GM21786 (cell line): ENCODE measurements around the gene NIM1K.
"Not testable (repeated sequence)": the region's sequence is repeated elsewhere in the genome, so short reads cannot be mapped to it uniquely, and the experiment has no call there.

Source experiments
- ATAC-seq: cut with Tn5 transposase; IDR thresholded peaks from one replicate; pipeline ENCODE4 v1.9.1; 2021; ENCODE audit not compliant: unreplicated experiment

Gene NIM1K

DNA sequence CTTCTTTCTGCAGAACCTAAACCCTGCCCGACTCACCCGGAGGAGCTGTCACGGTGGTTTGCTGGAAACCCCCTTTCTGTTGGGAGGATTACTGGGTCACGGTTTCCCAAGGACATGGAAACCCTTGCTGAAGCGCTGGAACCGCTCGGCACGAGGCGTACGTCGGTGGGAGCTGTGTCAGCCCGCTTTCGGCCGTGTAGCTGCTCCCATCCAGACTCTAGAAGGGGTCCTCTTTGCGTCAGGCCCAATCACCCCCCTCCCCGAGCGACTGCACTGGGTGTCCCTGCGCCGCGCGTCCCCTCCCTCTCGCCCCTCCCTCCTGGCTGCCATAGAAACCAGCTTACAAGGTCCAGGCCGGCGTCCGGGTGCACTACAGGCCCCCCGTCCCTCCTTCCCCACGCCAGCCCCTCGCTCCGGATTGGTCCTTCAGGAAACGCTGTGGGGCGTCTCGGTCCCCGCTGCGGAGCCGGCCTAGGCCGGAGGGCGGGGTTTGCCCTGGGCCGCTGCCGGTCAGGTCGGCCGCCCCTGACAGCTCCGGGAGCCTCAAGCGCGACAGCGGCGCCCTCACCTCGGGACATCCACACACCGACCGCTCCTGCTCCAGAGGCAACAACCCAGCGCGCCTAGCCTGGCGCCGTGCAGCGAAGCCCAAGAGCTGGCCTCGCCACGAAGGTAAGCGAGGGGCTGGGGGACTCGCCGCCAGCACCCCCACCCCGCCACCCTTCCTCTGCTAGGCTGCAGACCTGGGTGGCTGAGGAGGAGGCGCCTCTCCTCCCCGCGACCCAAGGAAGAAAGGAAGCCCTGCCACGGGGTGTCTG lies at the start of gene NIM1K:
Gene NIM1K (plus strand): TSS at position 486 of the 818 bp plus-strand sequence. CDS start 53,551 bp downstream, outside the sequence.
- peak; percentile 66 for ATAC-seq

DNA sequence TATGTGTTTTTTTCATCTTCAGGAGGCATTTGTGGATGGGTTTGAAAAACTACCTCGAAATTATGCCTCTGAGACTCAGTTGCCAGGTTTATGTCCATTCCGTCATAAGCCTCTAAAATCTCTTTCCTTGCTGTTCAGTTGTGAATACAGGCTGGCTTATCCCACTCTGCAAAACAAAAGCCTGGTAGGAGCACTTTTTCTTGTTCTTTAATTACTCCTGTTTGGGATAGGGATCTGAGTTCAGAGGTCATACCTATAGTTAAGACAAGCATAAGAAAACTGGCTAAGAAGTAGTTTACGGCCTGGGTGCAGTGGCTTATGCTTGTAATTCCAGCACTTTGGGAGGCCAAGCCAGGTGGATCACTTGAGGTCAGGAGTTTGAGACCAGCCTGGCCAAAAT lies 47.0 kb upstream of the NIM1K start:
- no peak for ATAC-seq

DNA sequence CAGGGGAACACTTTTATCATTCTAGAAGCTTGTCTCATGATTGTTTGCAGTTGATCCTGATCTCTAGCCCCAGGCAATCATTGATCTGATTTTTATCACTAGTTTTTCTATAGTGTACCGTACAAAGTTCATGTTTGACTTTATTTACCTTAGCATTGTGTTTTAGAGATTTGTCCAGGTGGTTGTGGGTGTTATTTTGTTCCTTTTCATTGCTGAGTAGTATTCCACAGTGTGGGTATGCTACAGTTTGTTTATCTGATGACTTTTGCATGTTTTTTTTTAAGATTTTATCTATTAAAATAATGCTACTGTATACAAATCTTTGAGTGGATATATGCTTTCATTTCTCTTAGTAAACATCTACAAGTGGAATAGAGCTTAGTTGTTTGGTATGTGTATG lies 45.1 kb upstream of the NIM1K start:
- ATAC-seq: no peak

DNA sequence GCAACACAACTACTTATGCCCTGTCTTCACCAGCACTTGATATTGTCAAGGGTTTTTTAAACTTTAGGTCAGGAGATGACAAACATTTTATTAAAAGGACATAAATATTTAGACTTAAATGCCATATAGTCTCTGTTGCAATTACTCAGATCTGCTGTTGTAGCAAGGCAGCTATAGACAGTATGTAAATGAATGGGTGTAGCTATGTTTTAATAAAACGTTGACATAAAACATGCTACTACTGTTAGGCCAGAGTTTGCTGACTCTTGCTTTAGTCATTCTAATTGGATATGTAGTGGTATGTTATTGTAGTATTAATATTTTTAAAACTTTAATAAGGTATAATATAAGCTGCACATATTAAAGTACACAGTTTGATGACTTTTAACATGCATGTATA lies 43.6 kb upstream of the NIM1K start:
- ATAC-seq: no peak

DNA sequence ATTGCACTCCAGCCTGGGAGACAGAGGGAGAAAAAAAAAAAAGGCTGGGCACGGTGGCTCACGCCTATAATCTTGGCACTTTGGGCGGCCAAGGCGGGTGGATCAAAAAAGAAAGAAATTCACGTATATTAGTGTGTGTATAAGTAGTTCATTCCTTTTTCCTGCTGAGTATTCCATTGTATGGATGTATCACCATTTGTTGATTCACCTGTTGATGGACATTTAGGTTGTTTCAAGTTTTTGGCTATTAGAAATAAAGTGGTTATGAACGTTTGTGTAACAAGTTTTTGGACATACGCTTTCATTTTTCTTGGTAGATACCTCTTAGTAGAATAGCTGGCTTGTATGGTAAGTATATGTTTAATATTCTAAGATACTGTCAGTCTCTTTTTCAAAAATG lies 42.8 kb upstream of the NIM1K start:
- no peak for ATAC-seq

DNA sequence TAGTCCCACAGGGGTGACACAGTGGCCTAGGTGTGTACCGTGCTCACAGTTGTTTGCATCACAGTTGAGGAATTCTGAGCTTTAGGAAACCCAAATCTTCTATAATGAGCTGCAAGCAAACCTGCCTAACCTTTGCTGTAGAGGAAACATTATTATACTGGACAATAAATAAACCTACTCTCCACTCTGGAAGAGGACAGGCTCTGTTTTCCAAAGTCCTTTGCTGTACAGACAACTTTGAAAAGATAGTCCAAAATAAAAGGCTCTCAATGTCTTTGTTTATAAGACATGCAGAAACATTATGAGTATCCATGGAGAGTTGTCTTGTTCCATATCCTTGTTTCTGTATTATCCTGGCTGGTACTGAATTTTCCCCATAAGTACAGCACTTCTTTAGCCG lies 42.0 kb upstream of the NIM1K start:
- no peak for ATAC-seq

DNA sequence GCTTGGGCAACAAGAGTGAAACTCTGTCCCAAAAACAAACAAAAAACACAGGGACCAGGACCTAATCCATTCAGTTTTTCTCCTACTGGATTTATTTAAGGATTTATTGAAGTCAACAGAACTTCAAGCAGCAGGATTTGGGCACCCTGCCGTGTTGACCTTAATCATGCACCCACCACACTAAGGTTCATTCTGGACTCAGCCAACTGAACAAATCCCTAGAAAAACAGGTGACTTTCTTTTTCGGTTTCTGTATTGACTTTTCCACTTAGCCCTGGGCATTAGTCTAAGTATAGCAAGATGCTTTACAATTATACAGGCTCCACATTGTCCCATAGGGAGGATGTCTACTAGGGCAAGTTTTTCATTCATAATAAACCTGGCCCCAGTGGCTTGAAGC lies 41.3 kb upstream of the NIM1K start:
- no peak for ATAC-seq

DNA sequence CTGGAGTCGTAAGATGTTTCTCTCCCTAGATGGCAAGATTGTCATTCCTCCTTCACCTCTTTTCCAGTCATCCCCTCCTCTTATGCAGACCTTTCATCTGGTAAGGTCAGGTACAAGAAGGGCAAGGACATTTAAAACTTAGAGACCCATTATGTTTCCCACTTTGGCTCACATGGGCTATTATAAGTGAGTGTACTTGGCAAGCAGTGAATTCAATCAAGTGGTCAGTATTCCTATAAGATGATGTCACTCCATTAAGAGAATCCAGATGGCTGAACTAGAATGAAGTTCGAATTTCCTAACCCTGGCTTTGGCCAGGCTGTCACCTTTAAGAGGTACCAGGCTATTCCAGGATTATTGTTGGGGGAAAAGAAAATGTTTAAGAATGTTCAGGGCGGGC lies 39.1 kb upstream of the NIM1K start:
- no peak for ATAC-seq

DNA sequence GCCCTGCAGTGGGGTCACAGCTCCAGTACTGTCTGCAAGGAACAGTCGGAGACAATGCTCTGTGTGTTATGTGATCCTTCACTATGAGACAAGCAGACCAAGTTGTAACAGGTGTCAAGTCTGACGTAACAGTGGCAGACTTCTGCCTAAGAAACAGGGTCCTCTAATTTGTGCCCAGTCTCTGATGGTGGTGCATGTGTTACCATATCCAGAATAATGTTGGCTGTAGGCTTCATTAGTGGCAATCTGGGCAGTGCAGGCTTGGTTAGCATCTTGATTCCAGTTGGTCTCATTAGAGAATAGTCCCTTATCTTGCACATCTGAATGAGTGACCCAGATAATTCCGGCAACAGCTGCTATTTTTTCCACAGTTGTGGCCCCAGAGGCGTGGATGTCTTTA lies 37.6 kb upstream of the NIM1K start:
- ATAC-seq: no peak

DNA sequence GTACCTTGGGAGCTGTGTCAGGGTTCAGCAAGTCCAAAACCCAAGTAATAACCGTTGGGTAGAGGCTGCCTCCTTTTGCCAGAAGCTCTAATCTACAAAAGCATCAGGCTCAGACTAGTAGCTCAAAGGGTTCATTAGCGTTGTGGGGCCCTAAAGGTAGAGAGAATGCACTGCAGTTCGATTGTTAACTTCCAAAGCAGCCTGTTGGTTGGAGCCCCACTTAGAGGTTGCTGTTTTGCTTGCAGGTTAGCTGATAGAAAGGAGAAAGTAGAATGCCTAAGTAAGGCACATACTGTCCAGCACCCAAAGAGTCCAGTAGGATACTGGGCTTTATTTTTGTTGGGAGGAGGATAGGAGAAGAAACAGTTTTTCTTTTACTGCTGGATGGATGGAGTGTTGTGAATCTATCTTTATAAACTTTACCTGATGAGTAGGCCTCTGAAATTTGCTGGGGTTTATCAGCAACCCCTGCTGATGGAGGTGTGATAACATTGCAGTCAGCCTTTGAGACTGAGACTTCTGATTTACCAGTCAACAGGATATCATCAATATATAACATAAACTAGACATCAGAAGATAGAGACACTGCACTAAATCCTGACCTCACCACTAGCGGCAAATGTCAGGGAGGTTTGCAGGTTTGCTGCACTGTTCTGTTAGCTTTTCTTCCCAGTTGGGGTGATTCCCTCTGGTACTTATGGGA lies 36.5 kb upstream of the NIM1K start:
- ATAC-seq: no peak

DNA sequence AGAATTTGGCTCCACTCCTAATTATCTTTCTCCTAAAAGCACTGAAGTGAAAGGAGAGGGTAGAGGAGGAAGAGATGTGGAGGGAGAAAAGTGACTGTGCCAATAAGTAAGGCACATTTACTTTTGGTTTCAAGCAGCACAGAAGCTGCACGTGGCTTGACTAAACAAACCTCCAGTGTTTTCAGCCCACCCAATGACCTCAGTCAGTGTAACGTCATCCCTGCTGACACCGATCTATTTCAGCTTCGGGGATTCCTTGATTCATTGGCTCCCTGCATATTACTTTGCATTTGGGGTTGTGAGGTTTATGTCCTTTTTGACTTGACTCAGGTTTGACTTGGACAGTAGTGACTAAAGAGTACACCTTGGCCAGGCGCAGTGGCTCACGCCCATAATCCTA lies 35.6 kb upstream of the NIM1K start:
- ATAC-seq: peak; percentile 69

DNA sequence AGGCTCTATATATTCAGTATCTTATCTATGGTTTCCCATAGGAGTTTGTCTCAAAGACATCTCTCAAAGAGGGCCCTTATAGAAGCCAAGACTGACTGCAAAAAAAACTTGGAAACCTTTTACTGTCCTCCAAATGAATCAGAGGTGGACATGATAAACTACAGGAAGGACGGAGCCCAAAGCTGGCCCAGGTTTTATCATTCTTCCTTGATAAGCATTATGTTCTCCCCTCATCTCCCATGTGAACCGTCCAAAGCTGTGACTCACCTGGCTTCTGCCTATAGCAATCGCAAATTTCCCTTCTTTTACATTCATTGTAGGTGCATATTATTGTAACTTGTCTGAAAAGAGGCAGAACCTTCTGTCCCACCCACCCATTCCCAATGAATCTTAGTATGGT lies 35.0 kb upstream of the NIM1K start:
- no peak for ATAC-seq

DNA sequence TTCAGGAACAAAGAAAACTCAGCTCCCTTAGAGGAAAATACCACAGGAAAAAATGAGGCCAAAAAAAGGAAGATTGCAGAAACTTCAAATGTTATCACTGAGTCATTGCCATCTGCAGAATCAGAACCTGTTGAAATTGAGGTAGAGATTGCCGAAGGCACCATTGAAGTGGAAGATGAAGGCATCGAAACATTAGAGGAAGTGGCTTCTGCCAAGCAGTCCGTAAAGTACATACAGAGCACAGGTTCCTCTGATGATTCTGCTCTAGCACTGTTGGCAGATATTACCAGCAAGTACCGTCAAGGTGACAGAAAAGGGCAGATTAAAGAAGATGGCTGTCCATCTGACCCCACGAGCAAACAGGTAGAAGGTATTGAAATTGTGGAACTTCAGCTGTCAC lies 30.8 kb upstream of the NIM1K start:
- ATAC-seq: no peak

DNA sequence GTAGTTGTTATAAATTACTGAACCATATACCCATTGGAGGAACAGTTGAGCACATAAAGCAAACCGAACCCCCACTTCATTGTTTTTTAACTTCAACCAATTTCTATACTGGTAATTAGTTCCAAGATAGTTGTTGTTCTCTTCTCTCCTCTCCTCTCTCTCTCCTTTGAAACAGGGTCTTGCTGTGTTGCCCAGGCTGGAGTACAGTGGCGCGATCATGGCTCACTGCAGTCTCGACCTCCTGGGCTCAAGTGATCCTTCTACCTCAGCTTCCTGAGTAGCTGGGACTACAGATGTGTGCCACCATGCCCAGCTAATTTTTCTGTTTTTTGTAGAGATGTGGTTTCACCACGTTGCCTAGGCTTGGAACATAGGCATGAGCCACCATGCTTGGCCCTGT lies 27.2 kb upstream of the NIM1K start:
- ATAC-seq: not testable (repeated sequence)

DNA sequence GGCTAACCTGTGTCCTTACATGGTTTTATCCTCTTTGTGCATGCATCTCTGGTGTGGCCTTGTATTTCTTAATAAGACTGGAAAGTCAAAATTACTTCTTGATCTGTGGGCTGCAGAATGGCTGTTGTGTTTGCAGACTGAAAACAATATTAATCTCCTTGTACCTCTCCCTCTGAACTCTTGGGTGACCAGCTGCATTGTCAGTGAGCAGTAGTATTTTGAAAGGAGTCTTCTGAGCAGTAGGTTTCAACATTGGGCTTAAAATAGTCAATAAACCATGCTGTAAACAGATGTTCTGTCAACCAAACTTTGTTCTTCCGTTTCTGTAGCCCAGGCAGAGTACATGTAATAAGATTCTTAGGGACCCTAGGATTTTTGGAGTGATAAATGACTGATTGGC lies 26.7 kb upstream of the NIM1K start:
- no peak for ATAC-seq

DNA sequence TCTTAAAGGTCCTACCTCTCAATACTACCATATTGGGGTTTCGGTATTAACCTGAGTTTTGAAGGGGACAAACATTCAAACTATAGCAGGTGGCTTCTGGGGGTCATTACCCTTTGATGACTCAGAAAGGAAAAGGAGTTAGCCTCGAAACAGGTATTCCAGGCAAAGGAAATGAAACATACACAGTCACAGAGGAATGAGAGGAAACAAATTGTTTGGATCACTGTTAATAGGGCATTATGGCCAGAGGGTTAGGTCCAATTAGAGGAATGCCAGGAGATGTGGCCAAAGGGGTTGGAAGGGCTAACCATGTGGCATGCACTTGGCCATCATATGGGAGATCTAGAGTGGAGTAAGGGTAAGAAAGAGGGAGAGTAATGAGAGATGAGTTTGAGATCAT lies 23.9 kb upstream of the NIM1K start:
- ATAC-seq: no peak

DNA sequence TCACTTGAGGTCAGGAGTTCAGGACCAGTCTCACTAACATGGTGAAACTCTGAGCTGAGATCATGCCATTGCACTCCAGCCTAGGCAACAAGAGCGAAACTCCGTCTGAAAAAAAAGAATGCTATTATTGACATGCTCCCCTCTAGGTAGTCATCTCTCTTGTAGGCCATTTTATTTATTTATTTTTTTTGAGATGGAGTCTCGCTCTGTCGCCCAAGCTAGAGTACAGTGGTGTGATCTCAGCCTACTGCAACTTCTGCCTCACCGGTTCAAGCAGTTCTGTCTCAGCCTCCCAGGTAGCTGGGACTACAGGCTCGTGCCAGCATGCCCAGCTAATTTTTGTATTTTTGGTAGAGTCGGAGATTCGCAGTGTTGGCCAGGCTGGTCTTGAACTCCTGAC lies 20.6 kb upstream of the NIM1K start:
- no peak for ATAC-seq

DNA sequence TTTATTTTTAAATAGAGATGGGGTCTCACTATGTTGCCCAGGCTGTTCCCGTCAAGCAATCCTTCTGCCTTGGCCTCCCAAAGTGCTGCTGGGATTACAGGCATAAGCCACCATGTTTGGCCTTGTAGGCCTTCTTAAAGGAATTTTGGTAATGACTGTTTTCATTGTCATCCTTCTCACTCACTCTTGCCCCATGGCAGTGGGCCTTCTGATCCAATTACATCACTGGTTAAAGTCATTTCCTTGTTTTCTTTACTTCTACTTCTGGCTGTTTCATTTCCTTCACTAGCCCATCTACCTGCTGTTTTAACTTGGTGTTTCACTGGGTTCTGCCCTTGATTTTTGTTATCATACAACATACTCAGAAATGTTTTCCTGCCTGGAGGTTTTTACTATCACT lies 20.1 kb upstream of the NIM1K start:
- no peak for ATAC-seq

DNA sequence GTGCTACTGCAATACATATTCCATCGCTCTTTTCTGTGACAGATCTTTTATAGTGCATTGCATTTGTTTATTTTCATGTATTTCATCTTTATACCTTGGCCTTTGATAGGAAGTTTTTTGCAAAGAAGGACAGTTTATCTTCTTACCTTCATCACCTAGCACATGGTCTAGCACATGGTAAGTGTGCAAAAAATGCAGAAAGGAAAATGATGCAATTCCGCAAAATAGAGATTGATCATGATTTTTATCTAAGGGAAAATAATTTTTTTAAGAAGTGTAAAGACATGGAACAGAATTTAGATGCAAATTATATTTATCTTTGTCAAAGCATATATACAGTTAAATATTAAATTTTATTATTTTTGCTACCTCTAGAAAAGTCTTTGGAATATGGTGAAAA lies 19.2 kb upstream of the NIM1K start:
- ATAC-seq: no peak

DNA sequence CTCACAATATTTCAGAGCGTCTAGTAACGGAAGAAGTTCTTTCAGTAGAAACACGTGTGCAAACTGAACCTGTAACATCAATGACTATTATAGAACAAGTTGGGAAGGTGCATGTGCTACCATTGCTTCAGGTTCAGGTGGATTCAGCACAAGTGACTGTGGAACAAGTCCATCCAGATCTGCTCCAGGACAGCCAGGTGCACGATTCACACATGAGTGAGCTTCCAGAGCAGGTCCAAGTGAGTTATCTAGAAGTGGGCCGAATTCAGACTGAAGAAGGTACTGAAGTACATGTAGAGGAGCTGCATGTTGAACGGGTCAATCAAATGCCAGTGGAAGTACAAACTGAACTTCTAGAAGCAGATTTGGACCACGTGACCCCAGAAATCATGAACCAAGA lies 17.4 kb upstream of the NIM1K start:
- ATAC-seq: no peak

DNA sequence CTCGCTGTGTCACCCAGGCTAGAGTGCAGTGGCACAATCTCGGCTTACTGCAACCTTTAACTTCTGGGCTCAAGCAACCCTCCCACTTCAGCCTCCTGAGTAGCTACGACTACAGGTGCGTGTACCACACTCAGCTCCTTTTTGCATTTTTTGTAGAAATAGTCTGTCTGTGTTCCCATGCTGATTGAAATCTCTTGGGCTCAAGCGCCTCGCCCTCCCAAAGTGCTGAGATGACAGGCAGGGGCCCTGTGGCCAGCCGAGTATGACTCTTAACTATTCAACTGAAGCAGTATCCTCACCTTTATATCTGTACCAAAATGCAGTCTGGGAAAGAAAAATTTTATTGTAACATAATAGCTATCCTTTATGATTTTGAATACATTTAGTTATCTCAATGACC lies 12.2 kb upstream of the NIM1K start:
- no peak for ATAC-seq

DNA sequence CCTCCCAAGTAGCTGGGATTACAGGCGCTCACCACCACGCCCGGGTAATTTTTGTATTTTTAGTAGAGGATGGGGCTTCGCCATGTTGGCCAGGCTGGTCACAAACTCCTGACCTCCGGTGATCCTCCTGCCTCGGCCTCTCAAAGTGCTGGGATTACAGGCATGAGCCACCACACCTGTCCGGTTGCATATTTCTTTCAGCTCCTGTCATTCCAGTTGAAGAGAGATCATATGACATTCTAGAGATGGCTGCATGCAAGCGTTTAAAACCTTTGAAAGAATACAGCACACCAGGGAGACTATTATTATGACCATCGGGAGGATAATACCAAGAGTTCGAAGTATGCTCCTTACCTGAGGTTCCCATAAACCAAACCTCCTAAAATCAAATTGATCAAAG lies 9.6 kb upstream of the NIM1K start:
- ATAC-seq: no peak

DNA sequence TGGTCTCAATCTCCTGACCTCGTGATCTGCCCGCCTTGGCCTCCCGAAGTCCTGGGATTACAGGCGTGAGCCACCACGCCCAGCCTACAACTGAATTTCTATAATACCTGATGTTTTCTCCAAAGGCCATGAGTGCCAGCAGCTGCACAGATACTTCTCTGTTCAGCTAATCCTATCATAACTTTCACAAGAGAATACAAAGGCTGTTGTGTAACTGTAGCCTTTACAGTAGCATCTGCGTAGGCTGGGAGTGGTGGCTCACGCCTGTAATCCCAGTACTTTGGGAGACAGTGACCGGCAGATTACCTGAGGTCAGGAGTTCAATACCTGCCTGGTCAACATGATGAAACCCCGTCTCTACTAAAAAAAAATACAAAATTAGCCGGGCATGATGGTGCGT lies 8.9 kb upstream of the NIM1K start:
- ATAC-seq: not testable (repeated sequence)
